Medulla oblongata (tissue), 1 donor: Measurements from ENCODE around the gene PDXDC1.
A peak's percentile ranks its signal among the peaks of the same experiment; 100 is the strongest.
"Not testable (repeated sequence)": the region's sequence is repeated elsewhere in the genome, so short reads cannot be mapped to it uniquely, and the experiment has no call there.

Source experiments
- DNase-seq: peaks from one replicate; pipeline ENCODE4 v3.0.0-alpha.2; 2015; ENCODE audit errors: extremely low spot score

PDXDC1 gene

DNA sequence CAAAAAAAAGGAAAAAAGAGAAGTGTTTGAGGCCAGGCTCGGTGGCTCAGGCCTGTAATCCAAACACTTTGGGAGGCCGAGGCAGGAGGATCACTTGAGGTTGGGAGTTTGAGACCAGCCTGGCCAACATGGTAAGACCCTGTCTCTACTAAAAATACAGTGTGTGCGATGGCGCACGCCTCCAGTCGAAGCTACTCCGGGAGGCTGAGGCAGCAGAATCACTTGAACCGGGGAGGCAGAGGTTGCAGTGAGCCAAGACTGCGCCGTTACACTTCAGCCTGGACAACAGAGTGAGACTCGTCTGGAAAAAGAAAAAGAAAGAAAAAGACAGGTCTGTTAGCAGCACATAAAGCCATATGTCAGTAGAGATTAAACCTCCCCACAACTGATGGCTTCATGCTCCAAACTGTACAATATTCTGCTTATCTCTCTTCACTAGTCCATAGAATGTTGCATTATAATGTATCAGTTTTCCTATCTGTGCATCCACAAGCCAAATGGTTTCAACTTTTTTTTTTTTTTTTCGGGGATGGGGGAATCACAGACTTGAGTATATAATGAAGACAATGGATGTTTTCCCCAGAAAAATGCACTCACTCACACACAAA is 3.1 kb upstream of the PDXDC1 start:
- DNase-seq, result not testable (repeated sequence)

DNA sequence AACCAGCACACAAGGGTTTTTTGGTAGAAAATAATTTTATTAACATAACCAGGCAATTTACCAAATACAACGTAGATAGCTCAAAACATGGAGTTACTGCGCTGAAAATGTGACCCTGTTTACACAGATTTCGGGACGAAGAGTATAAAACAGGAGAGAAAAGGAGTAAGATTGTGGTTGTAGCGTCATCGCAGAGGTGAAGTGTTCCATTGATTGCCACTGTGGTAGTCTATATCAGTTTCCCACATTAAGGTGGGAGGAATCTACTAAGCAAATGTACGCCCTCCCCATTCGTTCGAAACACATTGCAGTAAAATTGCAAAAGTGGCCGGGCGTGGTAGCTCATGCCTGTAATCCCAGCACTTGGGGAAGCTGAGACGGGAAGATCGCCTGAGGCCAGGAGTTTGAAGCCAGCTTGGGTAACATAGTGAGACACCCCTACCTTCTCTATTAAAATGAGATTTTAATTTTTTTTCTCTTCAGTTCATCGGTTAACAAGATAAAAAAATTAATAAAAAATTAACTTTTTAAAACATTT is 972 bp upstream of the PDXDC1 start:
- not testable (repeated sequence) for DNase-seq

DNA sequence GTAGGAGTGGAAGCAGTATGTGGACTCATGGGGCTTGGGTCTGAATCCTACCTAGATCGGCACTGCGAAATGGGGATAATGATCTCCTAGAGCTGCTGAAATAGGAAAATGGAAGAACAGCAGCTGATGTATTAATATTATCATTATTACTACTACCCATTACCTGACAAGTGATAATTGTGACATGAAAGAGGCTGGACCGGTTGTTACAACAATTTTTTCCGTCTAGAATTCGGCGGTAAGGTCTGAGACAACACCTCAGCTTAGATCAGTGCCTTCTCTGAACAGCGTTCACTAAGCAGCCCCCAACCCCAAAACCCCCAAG is 533 bp upstream of the PDXDC1 start:
- peak; percentile 42 for DNase-seq

DNA sequence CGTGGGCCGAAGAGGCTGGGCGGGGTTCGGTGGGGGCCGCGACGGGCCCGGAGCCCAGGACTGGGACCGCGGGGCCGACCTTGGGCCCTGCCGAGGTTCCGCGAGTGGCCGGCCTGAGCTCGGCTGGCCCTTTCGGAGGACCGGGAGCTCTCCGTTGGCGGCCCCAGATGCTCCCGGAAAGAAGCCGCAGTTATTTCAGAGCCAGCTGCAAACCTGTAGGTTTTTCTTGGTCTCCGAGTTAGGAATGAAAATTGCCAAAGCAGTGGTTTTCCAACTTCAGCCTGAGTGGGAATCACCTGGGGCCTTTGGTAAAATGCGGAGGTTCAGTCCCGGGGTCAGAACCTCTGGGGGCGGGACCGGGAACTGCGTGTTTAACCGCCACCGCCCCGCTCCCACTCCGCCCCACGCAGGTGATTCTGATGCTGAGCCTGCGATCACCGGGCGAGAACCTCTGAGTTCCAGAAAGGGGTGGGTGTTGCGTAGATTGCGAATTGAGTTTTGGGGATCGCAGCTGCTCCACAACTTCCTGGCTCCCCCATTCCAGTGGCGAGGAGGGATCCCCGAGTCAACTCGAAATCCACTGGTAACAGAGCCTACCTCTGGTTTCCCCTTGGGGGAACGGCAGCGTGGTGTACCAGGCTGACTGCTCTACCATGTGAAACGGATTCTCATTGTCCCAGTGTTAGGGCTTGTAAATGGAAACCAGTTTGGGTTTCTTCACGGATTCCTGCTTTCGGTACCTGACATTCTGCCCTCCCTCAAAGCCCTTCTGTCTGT is 780 bp downstream of the PDXDC1 start:
- DNase-seq, result peak; percentile 33

DNA sequence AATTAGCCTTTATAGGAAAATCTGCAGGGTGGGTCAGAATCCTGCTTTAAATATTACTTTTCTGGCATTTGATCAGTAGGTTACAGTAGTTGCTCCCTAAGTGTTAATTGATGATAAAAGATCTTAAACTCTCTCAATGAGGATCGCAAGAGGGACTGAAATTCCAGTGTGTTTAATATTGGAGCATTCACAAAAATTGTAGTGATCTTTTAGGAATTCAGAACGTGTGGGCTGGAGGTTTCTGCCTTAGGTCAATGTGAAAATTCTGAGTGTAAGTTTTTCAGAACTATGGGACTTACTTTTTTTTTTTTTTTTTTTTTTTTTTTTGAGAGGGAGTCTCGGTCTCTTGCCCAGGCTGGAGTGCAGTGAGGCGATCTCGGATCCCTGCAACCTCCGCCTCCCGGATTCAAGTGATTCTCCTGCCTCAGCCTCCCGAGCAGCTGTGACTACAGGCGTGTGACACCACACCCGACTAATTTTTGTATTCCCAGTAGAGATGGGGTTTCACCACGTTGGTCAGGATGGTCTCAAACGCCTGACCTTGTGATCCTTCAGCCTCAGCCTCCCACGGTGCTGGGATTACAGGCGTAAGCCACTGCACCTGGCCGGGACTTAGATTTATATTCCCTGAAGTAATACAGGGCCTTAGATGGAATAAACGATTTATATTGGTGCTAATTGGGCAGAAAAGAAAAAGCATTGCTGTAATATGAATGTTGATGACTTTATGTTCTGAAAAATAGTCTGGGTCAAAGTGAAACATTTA is 2.3 kb downstream of the PDXDC1 start:
- not testable (repeated sequence) for DNase-seq

DNA sequence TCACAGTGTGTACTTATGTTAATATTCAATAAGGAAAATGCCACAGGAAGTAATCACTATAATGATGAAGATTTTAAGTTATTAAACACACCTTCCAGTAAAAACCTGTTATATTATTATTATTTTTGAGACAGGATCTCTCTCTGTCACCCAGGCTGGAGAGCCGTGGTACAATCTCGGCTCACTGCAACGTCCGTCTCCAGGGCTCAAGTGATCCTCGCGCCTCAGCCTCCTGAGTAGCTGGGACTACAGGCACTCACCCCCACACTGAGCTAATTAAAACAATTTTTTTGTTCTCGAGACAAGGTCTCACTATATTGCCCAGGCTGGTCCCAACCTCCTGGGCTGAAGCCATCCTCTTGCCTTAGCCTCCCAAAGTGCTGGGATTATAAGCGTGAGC is 3.5 kb downstream of the PDXDC1 start:
- DNase-seq, result not testable (repeated sequence)

DNA sequence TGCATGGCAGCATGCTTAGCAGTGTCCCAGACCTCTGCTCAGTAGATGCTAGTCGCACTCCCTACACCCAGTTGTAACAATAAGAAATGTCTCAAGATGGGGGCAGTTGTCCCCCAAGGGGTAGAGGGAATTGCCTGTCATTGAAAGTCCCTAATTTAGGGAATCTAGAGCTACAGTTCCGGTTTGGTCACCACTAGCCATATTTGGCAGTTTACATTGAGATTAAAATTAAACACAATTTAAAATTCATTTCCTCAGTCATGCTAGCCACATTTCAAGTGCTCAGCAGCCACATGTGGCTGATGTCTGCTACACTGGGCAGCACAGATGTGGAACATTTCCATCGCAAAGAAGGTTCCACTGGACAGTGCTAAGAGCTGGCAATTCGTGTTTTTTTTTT is 4.1 kb downstream of the PDXDC1 start:
- not testable (repeated sequence) for DNase-seq

DNA sequence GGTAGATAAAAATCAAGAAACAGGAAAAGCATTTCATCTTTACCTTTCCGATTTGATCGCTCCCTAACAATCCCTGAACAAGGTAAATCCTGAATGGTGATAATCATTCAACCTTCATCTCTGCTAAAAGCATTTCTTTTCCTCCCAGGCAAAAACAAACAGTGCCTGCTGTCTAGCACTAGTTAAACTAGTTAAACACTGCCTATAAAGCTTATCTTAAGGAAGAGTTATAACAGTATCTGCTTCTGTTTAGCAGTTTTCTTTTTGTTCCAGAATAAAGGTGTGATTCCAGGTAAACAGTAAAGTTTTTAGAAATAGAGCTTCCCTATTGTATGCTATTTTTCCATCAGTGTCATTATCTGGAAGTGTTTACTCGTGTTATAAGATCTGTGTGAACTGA is 6.4 kb downstream of the PDXDC1 start:
- not testable (repeated sequence) for DNase-seq

DNA sequence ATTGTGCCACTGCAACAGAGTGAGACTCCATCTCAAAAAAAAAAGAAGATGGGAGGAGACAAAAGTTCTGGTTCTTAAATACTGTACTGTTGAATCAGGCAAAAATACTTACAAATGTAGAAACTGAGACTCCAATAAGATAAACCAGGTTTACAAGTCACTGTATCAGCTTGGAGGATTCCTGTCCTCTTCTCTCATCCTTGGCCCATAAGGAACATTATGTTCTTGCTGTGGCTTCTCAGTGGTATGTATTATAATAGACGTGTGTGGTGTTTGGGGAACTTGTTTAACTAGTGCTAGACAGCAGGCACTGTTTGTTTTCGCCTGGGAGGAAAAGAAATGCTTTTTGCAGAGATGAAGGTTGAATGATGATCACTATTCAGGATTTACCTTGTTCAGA is 7.7 kb downstream of the PDXDC1 start:
- not testable (repeated sequence) for DNase-seq

DNA sequence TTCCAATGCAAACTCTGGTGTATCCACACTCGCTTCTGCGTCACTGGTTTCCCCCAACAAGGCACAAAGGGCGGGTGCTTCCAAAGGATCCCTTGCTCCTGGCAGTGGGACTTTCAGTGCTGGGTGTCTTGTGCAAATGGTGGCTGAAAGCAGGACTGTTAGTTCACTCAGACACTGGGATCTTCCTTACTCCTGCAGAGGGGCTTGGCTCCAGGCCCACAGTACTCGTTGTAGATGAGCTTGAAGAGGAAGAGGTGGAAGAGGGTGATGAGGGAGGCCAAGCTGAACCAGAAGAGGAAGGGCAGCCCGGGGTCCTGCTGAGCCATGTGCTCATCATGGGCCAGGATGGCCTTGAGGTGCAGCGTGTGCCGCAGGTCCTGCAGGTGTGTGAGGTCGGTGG is 13.3 kb downstream of the PDXDC1 start:
- not testable (repeated sequence) for DNase-seq

DNA sequence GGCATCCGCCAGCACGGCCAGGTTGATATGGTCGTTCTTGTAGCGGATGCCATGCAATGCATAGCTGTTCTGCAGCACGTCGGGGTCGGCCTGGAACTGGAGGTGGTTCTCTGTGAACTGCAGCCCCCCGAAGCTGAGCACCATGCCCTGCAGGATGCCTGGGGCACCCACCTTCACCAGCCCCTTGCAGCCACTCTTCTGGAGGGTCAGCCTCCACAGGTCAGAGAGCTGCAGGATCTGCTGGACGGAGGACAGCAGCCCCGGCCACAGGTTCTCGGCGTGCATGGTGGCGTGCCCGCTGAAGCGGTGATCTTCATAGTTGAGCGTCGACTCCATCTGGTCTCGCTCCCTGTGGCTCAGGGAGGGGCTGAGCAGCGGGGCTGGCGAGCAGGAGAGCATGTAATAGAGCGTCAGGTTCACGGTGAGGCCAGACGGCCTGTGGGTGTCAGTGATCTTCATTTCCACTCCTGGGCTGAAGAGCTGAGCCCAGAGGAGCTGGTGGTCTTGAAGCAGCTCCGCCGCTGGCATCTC is 13.9 kb downstream of the PDXDC1 start:
- not testable (repeated sequence) for DNase-seq

DNA sequence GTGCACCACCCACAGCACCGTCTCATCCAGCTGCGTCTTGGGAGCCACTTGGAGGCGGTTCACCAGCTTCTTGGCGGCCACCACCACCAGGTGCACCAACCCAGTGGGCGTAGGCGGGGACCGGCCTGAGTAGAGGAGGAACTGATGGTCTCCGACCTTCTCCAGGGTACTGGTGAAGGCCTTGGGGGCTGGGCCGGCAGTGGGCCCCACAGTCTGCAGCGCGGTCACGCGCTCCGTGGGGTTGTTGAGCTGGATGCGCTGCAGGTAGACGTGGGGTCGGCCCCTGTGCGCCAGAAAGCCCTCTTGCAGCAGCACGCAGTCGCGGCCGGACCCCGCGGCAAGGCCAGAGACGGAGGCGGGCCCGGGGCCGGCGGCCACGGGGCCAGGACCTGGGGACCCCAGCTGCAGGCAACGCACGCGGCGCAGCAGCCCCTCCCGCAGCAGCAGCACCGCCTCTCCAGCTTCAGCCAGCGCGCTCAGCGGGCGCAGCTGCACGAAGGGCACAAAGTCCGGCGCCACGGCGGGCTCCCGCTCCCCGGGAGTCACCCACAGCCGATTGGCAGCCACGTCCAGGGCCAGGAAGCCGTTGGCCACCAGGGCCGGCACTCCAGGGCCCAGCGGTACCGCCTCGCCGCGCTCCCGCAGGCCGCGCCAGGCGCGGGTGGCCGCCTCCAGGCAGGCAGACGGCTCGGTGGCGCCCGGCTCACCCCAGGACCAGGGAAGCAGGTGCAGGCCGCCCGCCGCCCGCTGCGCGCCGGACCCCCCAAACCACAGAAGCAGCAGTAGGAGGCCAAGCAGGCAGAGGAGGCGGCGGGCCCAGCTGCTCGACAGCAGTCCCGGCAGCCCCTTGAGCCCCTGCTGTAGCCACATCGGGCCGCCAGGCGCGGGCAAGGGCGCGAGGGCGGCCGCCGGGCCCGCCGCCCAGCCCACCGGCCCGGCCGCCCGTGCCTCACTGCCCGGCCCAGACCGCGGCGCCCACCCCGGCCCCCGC is 14.8 kb downstream of the PDXDC1 start:
- not testable (repeated sequence) for DNase-seq

DNA sequence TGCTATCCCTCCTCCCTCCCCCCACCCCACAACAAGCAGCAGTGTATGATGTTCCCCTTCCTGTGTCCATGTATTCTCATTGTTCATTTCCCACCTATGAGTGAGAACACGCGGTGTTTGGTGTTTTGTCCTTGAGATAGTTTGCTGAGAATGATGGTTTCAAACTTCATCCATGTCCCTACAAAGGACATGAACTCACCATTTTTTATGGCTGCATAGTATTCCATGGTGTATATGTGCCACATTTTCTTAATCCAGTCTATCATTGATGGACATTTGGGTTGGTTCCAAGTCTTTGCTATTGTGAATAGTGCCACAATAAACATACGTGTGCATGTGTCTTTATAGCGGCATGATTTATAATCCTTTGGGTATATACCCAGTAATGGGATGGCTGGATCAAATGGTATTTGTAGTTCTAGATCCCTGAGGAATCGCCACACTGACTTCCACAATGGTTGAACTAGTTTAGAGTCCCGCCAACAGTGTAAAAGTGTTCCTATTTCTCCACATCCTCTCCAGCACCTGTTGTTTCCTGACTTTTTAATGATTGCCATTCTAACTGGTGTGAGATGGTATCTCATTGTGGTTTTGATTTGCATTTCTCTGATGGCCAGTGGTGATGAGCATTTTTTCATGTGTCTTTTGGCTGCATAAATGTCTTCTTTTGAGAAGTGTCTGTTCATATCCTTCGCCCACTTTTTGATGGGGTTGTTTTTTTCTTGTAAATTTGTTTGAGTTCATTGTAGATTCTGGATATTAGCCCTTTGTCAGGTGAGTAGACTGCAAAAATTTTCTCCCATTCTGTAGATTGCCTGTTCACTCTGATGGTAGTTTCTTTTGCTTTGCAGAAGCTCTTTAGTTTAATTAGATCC is 18.7 kb downstream of the PDXDC1 start:
- not testable (repeated sequence) for DNase-seq

DNA sequence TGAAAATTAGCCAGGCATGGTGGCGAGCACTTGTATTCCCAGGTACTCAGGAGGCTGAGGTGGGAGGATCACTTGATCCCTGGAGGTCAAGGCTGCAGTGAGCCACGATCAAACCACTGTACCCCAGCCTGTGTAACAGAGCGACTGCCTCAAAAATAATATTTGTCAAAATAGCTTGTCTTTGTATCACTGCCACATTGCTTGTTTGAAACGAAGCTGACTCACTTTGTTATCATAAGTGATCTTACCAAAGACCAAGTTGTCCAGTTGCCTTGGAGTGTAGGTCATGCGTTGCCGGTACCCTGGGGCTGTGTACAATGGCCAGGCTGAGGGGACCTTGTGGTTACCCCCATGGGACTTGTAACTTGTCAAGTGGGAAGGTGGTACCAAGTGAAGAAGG is 21.9 kb downstream of the PDXDC1 start:
- not testable (repeated sequence) for DNase-seq

DNA sequence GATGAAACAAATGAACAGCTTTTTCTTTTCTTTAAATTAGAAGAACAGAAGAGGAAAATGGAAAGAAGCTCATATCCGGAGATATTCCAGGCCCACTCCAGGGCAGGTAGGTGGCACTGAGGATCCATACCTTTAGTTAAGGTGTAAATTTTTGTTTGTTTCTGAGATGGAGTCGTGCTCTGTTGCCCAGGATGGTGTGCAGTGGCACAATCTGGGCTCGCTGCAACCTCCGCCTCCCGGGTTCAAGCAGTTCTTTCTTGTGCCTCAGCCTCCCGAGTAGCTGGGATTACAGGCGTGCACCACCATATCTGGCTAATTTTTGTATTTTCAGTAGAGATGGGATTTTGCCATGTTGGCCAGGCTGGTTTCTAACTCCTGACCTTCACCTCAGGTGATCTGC is 23.5 kb downstream of the PDXDC1 start:
- DNase-seq, result not testable (repeated sequence)

DNA sequence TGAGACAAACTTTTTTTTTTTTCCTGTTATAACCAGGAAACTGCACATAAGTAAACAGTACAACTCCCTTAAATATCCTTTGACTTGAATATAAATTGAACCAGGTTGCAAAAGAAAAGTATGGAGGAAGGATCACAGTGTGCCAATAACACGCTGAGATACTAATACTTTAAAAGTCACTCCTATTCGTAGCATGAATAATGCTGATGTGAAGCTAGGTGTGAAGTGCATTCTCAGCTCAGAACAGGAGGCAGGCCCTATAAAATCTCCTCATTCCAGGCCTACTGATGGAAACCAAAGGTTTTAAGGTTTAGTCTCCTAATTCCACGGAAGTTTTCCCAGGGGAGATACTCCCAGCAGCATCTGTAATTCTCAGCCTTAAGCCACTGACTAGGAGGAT is 25.0 kb downstream of the PDXDC1 start:
- not testable (repeated sequence) for DNase-seq

DNA sequence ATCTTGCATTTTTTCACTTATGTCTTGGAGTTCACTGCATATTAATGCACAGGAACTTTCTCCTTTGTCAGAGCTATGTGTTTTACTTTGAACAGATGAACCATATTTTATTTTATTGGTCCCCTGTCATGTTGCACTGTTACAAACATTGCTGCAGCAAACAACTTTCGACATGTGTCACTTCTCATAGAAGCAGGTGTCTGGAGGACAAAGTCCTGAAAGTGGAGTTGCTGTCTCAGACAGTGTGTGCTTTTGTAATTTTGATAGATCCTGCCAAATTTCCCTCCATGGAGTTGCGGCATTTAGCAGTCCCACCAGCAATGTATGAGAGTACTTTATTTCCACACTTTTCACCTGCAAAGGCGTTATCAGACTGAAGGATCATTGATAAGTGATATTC is 27.6 kb downstream of the PDXDC1 start:
- not testable (repeated sequence) for DNase-seq

DNA sequence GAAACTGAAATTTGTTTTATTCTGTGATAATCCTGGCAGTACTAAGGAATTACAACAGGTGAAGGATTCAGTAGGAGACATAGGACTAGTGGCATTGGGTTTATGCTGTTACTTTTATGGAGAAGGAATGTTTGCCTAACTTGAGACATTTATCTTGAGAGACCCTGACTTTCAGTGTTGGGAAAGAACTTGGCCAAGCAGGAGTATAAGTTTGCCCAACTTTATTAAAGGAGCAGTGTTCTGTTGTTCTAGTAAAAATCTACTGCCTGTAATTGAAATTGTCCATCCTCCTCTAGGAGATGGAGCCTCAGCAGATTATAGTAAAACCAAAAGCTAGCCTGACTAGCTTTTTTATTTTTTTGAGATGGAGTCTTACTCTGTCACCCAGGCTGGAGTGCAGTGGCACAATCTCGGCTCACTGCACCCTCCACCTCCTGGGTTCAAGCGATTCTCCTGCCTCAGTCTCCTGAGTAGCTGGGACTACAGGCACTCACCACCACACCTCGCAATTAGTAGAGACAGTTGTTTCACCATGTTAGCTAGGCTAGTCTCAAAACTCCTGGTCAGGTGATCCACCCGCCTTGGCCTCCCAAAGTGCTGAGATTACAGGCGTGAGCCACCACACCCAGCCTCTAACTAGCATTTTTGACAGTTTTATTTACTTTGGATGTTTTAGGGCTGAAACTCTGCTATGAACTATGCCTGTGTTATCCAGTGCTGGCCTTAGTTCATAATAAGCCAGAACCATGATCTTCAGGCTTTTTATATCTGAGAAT is 30.7 kb downstream of the PDXDC1 start:
- DNase-seq, result not testable (repeated sequence)

DNA sequence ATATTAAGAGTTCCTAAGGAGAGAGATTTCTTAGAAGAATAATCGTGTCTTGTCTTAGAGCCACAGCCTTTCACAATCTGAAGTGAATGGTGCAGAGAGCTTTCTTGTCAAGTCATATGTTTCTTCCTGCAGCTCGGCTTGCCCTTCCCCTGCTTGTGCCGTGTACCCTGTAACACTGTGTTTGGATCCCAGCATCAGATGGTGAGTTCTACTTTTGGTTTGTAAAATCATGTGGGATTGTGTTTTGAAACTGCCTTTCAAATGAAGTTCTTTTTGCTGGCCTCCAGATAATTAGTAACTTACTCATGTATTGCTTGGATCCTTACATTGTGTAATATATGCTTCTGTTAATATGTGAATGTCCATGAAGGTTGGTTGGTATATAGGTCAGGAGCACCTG is 33.8 kb downstream of the PDXDC1 start:
- not testable (repeated sequence) for DNase-seq
